ENCODE results near the gene MARK2. TPM values are rescaled to one million over a fixed set of nuclear protein-coding genes. Genes with fewer than 3 reads are reported as not detected.

The MARK2 gene
- total and polyA plus RNA-seq, 10 of the 15 experiments (the other 5 are each of a cell fraction or from before 2014, with no cell fraction given): 0.19 to 29.5 (median 13.2) TPM

DNA sequence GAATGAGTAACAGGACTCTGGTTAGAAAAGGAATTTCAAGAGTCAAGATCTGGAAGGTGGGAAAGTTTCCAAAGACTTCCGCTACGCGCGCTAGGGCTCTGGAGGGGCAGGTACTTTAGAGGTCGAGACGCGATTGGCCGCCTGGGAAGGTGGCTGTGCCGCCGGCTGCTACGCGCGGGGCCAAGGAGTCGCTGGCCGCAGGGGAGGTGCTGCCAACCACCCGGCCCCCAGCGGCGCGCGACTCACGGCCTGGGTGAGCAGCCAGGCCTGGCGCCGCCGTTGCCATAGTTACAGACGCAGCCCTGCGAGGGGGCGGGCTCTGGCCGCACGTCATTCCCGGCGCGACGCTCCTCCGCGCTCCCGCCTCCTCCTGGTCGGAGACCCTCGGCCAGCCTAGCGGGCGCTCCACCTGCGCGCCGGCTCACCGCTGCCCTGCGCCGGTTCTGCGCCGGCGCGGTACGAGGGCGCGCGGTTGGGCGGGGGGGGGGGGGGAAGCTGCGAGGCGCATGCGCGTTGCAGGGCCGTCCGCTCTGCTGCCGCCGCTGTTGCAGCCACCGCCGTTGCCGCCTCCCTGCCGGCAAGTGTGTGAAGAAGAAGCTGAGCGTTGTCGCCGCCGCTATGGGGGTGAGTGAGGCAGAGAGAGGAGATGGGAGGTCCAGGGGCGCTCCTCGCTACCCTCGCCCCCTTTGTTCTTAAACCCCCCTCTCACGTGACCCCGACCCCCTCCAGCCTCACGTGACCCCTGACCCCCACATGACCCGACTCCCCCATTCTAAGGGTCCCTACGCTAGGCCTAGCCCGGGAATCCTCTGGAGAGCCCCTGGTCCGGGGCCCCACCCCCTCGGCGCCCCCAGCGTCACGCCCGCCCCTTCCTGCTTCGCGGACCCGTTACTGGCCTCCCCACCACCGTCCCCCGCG lies 99.8 kb downstream of the MARK2 start, which contains the start of gene NAA40 (continued):
- TF ChIP-seq, protein P1, sequence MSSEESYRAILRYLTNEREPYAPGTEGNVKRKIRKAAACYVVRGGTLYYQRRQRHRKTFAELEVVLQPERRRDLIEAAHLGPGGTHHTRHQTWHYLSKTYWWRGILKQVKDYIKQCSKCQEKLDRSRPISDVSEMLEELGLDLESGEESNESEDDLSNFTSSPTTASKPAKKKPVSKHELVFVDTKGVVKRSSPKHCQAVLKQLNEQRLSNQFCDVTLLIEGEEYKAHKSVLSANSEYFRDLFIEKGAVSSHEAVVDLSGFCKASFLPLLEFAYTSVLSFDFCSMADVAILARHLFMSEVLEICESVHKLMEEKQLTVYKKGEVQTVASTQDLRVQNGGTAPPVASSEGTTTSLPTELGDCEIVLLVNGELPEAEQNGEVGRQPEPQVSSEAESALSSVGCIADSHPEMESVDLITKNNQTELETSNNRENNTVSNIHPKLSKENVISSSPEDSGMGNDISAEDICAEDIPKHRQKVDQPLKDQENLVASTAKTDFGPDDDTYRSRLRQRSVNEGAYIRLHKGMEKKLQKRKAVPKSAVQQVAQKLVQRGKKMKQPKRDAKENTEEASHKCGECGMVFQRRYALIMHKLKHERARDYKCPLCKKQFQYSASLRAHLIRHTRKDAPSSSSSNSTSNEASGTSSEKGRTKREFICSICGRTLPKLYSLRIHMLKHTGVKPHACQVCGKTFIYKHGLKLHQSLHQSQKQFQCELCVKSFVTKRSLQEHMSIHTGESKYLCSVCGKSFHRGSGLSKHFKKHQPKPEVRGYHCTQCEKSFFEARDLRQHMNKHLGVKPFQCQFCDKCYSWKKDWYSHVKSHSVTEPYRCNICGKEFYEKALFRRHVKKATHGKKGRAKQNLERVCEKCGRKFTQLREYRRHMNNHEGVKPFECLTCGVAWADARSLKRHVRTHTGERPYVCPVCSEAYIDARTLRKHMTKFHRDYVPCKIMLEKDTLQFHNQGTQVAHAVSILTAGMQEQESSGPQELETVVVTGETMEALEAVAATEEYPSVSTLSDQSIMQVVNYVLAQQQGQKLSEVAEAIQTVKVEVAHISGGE (CRISPR knock-in tag; IDR thresholded peaks at IDR 0.05): no peak
- TF ChIP-seq CHD4 (IDR thresholded peaks at IDR 0.05): no peak
- TF ChIP-seq, protein P2, sequence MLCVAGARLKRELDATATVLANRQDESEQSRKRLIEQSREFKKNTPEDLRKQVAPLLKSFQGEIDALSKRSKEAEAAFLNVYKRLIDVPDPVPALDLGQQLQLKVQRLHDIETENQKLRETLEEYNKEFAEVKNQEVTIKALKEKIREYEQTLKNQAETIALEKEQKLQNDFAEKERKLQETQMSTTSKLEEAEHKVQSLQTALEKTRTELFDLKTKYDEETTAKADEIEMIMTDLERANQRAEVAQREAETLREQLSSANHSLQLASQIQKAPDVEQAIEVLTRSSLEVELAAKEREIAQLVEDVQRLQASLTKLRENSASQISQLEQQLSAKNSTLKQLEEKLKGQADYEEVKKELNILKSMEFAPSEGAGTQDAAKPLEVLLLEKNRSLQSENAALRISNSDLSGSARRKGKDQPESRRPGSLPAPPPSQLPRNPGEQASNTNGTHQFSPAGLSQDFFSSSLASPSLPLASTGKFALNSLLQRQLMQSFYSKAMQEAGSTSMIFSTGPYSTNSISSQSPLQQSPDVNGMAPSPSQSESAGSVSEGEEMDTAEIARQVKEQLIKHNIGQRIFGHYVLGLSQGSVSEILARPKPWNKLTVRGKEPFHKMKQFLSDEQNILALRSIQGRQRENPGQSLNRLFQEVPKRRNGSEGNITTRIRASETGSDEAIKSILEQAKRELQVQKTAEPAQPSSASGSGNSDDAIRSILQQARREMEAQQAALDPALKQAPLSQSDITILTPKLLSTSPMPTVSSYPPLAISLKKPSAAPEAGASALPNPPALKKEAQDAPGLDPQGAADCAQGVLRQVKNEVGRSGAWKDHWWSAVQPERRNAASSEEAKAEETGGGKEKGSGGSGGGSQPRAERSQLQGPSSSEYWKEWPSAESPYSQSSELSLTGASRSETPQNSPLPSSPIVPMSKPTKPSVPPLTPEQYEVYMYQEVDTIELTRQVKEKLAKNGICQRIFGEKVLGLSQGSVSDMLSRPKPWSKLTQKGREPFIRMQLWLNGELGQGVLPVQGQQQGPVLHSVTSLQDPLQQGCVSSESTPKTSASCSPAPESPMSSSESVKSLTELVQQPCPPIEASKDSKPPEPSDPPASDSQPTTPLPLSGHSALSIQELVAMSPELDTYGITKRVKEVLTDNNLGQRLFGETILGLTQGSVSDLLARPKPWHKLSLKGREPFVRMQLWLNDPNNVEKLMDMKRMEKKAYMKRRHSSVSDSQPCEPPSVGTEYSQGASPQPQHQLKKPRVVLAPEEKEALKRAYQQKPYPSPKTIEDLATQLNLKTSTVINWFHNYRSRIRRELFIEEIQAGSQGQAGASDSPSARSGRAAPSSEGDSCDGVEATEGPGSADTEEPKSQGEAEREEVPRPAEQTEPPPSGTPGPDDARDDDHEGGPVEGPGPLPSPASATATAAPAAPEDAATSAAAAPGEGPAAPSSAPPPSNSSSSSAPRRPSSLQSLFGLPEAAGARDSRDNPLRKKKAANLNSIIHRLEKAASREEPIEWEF (IDR thresholded peaks at IDR 0.05; ENCODE audit: insufficient replicate concordance, low read depth, low read length): no peak
- no peak for TF ChIP-seq MEF2A (IDR thresholded peaks at IDR 0.05; ENCODE audit: insufficient read depth, low read depth, low read length)
- peak; percentile 96 for TF ChIP-seq RAD51 (IDR thresholded peaks at IDR 0.05)
- TF ChIP-seq, protein P3, sequence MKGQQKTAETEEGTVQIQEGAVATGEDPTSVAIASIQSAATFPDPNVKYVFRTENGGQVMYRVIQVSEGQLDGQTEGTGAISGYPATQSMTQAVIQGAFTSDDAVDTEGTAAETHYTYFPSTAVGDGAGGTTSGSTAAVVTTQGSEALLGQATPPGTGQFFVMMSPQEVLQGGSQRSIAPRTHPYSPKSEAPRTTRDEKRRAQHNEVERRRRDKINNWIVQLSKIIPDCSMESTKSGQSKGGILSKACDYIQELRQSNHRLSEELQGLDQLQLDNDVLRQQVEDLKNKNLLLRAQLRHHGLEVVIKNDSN (IDR thresholded peaks at IDR 0.05; ENCODE audit: borderline replicate concordance, extremely low read length, insufficient read depth, low read depth, low read length): peak; percentile 85
- no peak for TF ChIP-seq DPF2 (IDR thresholded peaks at IDR 0.05)
- peak; percentile 76 for TF ChIP-seq IKZF1 (conservative IDR thresholded peaks at IDR 0.05)
- TF ChIP-seq BCL11A (IDR thresholded peaks at IDR 0.05; ENCODE audit: low read depth, low read length): no peak
- TF ChIP-seq, protein P4, sequence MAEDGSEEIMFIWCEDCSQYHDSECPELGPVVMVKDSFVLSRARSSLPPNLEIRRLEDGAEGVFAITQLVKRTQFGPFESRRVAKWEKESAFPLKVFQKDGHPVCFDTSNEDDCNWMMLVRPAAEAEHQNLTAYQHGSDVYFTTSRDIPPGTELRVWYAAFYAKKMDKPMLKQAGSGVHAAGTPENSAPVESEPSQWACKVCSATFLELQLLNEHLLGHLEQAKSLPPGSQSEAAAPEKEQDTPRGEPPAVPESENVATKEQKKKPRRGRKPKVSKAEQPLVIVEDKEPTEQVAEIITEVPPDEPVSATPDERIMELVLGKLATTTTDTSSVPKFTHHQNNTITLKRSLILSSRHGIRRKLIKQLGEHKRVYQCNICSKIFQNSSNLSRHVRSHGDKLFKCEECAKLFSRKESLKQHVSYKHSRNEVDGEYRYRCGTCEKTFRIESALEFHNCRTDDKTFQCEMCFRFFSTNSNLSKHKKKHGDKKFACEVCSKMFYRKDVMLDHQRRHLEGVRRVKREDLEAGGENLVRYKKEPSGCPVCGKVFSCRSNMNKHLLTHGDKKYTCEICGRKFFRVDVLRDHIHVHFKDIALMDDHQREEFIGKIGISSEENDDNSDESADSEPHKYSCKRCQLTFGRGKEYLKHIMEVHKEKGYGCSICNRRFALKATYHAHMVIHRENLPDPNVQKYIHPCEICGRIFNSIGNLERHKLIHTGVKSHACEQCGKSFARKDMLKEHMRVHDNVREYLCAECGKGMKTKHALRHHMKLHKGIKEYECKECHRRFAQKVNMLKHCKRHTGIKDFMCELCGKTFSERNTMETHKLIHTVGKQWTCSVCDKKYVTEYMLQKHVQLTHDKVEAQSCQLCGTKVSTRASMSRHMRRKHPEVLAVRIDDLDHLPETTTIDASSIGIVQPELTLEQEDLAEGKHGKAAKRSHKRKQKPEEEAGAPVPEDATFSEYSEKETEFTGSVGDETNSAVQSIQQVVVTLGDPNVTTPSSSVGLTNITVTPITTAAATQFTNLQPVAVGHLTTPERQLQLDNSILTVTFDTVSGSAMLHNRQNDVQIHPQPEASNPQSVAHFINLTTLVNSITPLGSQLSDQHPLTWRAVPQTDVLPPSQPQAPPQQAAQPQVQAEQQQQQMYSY (CRISPR knock-in tag; IDR thresholded peaks at IDR 0.05): no peak
- 0 out of 2 replicates have a peak, but pooled peaks have one; percentile 48 for TF ChIP-seq GATAD2B (conservative IDR thresholded peaks at IDR 0.05; ENCODE audit: low read depth)
- peak; percentile 55; the same call in 1 of the 2 replicates for TF ChIP-seq CHD2 (IDR thresholded peaks at IDR 0.05; ENCODE audit: borderline replicate concordance, low read depth, low read length)
- TF ChIP-seq MXI1 (IDR thresholded peaks at IDR 0.05; ENCODE audit: low read depth, low read length): peak; percentile 95
- TF ChIP-seq GABPA (IDR thresholded peaks at IDR 0.05; ENCODE audit: low read depth): no peak
- no peak for TF ChIP-seq RAD21 (IDR thresholded peaks at IDR 0.05; ENCODE audit: insufficient read depth, low read depth, low read length)

Measured in GM12878 (cell line).